Neural cell (in vitro differentiated cells): ENCODE measurements around the gene PTPRD.

Experiments
- CTCF ChIP-seq: fragments of 450-650 bp; IDR thresholded peaks from 2 replicates; pipeline ENCODE4 v1.5.1; 2014; ENCODE audit warnings: antibody characterized with exemption, mild to moderate bottlenecking, moderate library complexity; ENCODE audit not compliant: poor library complexity, severe bottlenecking
- EP300 ChIP-seq: fragments of 450-650 bp; conservative IDR thresholded peaks from 2 replicates; pipeline ENCODE4 v1.6.1; 2014; ENCODE audit warnings: antibody characterized with exemption, mild to moderate bottlenecking, moderate library complexity; ENCODE audit not compliant: poor library complexity, severe bottlenecking
- EZH2 ChIP-seq: fragments of 200-600, 300-800 bp; shearing (Covaris generic), sonication (generic); IDR thresholded peaks from 2 replicates; pipeline ENCODE4 v1.6.1; 2014; ENCODE audit warnings: antibody characterized with exemption, low read length, borderline replicate concordance, mild to moderate bottlenecking; ENCODE audit not compliant: insufficient read depth, poor library complexity, severe bottlenecking
- MXI1 ChIP-seq: fragments of 450-650 bp; conservative IDR thresholded peaks from 2 replicates; pipeline ENCODE4 v1.6.1; 2014; ENCODE audit warnings: antibody characterized with exemption, mild to moderate bottlenecking; ENCODE audit not compliant: poor library complexity, severe bottlenecking
- POLR2AphosphoS5 ChIP-seq: IDR thresholded peaks from 2 replicates; pipeline ENCODE4 v1.6.1; 2012
- RAD21 ChIP-seq: fragments of 450-650 bp; conservative IDR thresholded peaks from 2 replicates; pipeline ENCODE4 v1.6.1; 2014; ENCODE audit warnings: antibody characterized with exemption, mild to moderate bottlenecking, moderate library complexity
- REST ChIP-seq: IDR thresholded peaks from 2 replicates; pipeline ENCODE4 v1.6.1; 2012; ENCODE audit warnings: borderline replicate concordance
- SMC3 ChIP-seq: fragments of 450-650 bp; conservative IDR thresholded peaks from 2 replicates; pipeline ENCODE4 v1.6.1; 2014; ENCODE audit warnings: antibody characterized with exemption, mild to moderate bottlenecking, moderate library complexity; ENCODE audit not compliant: poor library complexity
- TAF1 ChIP-seq: IDR thresholded peaks from 2 replicates; pipeline ENCODE4 v1.6.1; 2012; ENCODE audit warnings: low read depth

DNA sequence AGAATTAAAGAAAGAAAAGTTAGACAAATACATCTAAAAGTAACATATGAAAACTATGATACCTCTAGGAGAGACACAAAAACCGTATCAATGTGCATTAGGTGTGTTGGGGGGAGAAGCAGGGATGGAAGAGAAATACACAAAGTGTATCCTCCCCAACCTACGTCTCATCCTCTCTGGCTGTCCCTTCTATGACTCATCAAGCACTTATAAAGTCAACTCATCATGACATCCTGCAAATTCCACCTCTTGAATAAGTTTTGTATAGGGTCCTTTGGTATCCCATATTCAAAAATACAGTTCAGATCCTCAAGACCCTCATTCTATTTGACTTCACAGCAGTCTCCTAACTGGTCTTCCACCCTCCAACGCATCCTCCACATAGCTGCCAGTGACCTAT lies 1895.7 kb downstream of the PTPRD start:
- no peak for TF ChIP-seq CTCF
- no peak for TF ChIP-seq EZH2
- TF ChIP-seq EP300, result no peak
- TF ChIP-seq TAF1, result no peak
- no peak for TF ChIP-seq RAD21
- TF ChIP-seq POLR2AphosphoS5, result no peak
- no peak for TF ChIP-seq MXI1
- TF ChIP-seq SMC3, result no peak
- TF ChIP-seq REST, result no peak
